Measurements from ENCODE around the gene NPEPL1. TPM values are rescaled to one million over a fixed set of nuclear protein-coding genes. Genes with fewer than 3 reads are reported as not detected.
"Not testable (repeated sequence)": the region's sequence is repeated elsewhere in the genome, so short reads cannot be mapped to it uniquely, and the experiment has no call there.

NPEPL1 gene
- total RNA-seq, 1 experiment from 2014 or later, result 23.4 TPM

GRCh38 chr20:58721951-58722778 lies 29.6 kb downstream of the NPEPL1 start:
- POLR2A ChIA-PET, result no interaction called here

GRCh38 chr20:58722877-58723627 lies 30.5 kb downstream of the NPEPL1 start:
- POLR2A ChIA-PET, result interaction anchor here (0.6 kb wide), 1 partner anchor 16 kb away, joined by 3 read pairs; no protein-coding TSS in a partner anchor
- H3K27me3 Mint-ChIP-seq (ENCODE audit: insufficient read depth, unreplicated experiment), result peaks cover 75% of the 10 kb centered on the region
- no peak for DNase-seq (ENCODE audit: unreplicated experiment)
- no peaks in the 10 kb centered on the region for H3K4me1 Mint-ChIP-seq (ENCODE audit: insufficient read depth, unreplicated experiment)
- no TSS peak for BruUV-seq (replicated peaks)
- no peak for TF ChIP-seq CTCF (IDR thresholded peaks at IDR 0.05; ENCODE audit: unreplicated experiment)
- H3K27ac Mint-ChIP-seq (ENCODE audit: low read depth, unreplicated experiment), result no peak overlapping the region
- no peaks in the 10 kb centered on the region for H3K9me3 Mint-ChIP-seq (ENCODE audit: unreplicated experiment)
- CTCF ChIA-PET, result no interaction called here
- H3K4me3 Mint-ChIP-seq (ENCODE audit: unreplicated experiment), result no peak overlapping the region
- H3K36me3 Mint-ChIP-seq (ENCODE audit: insufficient read depth, unreplicated experiment), result no peaks in the 10 kb centered on the region
- intact Hi-C loops (cut with micrococcal nuclease), result no loop called here

More at GRCh38 chr20:58721951-58722778, 29.6 kb downstream of the NPEPL1 start:
- H3K4me1 Mint-ChIP-seq (ENCODE audit: insufficient read depth, unreplicated experiment), result no peaks in the 10 kb centered on the region
- H3K27me3 Mint-ChIP-seq (ENCODE audit: insufficient read depth, unreplicated experiment), result peaks cover 66% of the 10 kb centered on the region
- intact Hi-C loops (cut with micrococcal nuclease), result no loop called here
- no peak overlapping the region for H3K4me3 Mint-ChIP-seq (ENCODE audit: unreplicated experiment)
- CTCF ChIA-PET, result no interaction called here
- DNase-seq (ENCODE audit: unreplicated experiment), result no peak
- no peak overlapping the region for H3K27ac Mint-ChIP-seq (ENCODE audit: low read depth, unreplicated experiment)
- TF ChIP-seq CTCF (IDR thresholded peaks at IDR 0.05; ENCODE audit: unreplicated experiment), result no peak
- no peaks in the 10 kb centered on the region for H3K36me3 Mint-ChIP-seq (ENCODE audit: insufficient read depth, unreplicated experiment)
- no TSS peak for BruUV-seq (replicated peaks)
- H3K9me3 Mint-ChIP-seq (ENCODE audit: unreplicated experiment), result no peaks in the 10 kb centered on the region

- no peaks in the 10 kb centered on the region for H3K9me3 Mint-ChIP-seq (ENCODE audit: unreplicated experiment)
- no peak overlapping the region for H3K4me3 Mint-ChIP-seq (ENCODE audit: unreplicated experiment)
- H3K4me1 Mint-ChIP-seq (ENCODE audit: insufficient read depth, unreplicated experiment), result no peaks in the 10 kb centered on the region
- ChIA-PET POLR2A (interaction anchor here (0.6 kb wide), 1 partner anchor 15 kb away, joined by 3 read pairs; no protein-coding TSS in a partner anchor), CTCF (interaction anchor here (0.6 kb wide), 1 partner anchor 1501 kb away, joined by 9 read pairs; no protein-coding TSS in a partner anchor)
- no peaks in the 10 kb centered on the region for H3K36me3 Mint-ChIP-seq (ENCODE audit: insufficient read depth, unreplicated experiment)
- intact Hi-C loops (cut with micrococcal nuclease), result no loop called here
- TF ChIP-seq CTCF (IDR thresholded peaks at IDR 0.05; ENCODE audit: unreplicated experiment), result no peak
- no TSS peak for BruUV-seq (replicated peaks)
- peaks cover 80% of the 10 kb centered on the region for H3K27me3 Mint-ChIP-seq (ENCODE audit: insufficient read depth, unreplicated experiment)
- no peak for DNase-seq (ENCODE audit: unreplicated experiment)
- H3K27ac Mint-ChIP-seq (ENCODE audit: low read depth, unreplicated experiment), result no peak overlapping the region
Measured at GRCh38 chr20:58723628-58723984, 31.0 kb downstream of the NPEPL1 start.

GRCh38 chr20:58726156-58726555 lies 33.6 kb downstream of the NPEPL1 start:
- H3K4me3 Mint-ChIP-seq (ENCODE audit: unreplicated experiment); DNase-seq (ENCODE audit: unreplicated experiment); BruUV-seq (replicated peaks); H3K9me3 Mint-ChIP-seq (ENCODE audit: unreplicated experiment); H3K27ac Mint-ChIP-seq (ENCODE audit: low read depth, unreplicated experiment); H3K4me1 Mint-ChIP-seq (ENCODE audit: insufficient read depth, unreplicated experiment); POLR2A ChIA-PET; H3K36me3 Mint-ChIP-seq (ENCODE audit: insufficient read depth, unreplicated experiment); intact Hi-C loops (cut with micrococcal nuclease): not testable (repeated sequence)
- CTCF ChIA-PET, result interaction anchor here (0.6 kb wide), 1 partner anchor 1103 kb away, joined by 3 read pairs; no protein-coding TSS in a partner anchor
- H3K27me3 Mint-ChIP-seq (ENCODE audit: insufficient read depth, unreplicated experiment), result peaks cover 93% of the 10 kb centered on the region

All from MCF 10A (cell line).